Epithelial cell of umbilical artery (primary cell): ENCODE results near the gene PIEZO1. TPM values are rescaled to one million over a fixed set of nuclear protein-coding genes. Genes with fewer than 3 reads are reported as not detected.

Source experiments
- total RNA-seq: library from RNA; depleted of rRNA; stranded (reverse); fragments of >200 nt; gene quantifications from 2 replicates; pipeline ENCODE4 v1.2.3, GENCODE V29; 2014

PIEZO1 gene
- 167 and 169 TPM in 2 replicates for total RNA-seq

GRCh38 chr16:88785106-88785924, at the start of gene PIEZO1:
Gene PIEZO1 (minus strand): TSS chr16:88785220. CDS start chr16:88784964, 256 bp downstream.

GRCh38 chr16:88811769-88812512, 26.9 kb upstream of the PIEZO1 start, which contains the start of gene APRT:
Gene APRT (minus strand): TSS chr16:88811928. CDS start chr16:88811899, 29 bp downstream.

GRCh38 chr16:88803264-88803987, 18.4 kb upstream of the PIEZO1 start, which contains the start of gene CDT1:
Gene CDT1 (plus strand): TSS chr16:88803789. CDS start chr16:88803832, 43 bp downstream.

GRCh38 chr16:88706229-88706964, 78.6 kb downstream of the PIEZO1 start, which contains the start of the genes CTU2 and RNF166:
Gene CTU2 (plus strand): TSS chr16:88706503. CDS start chr16:88706531, 28 bp downstream.
Gene RNF166 (minus strand): TSS chr16:88706408. CDS start chr16:88706325, 83 bp downstream.

GRCh38 chr16:88686439-88687253, 98.4 kb downstream of the PIEZO1 start, which contains the start of gene SNAI3:
Gene SNAI3 (minus strand): TSS chr16:88686507. CDS start chr16:88686406, 101 bp downstream.

Other genes with a start within 250 kb of the PIEZO1 start
- gene ZC3H18, start 214.8 kb downstream of the PIEZO1 start, total RNA-seq: 10.1 and 12.5 TPM in 2 replicates
- not detected in 2 replicates for gene IL17C, start 146.6 kb downstream of the PIEZO1 start, total RNA-seq
- 27.1 and 97.4 TPM in 2 replicates for gene CYBA, start 134.2 kb downstream of the PIEZO1 start, total RNA-seq
- gene MVD, start 122.1 kb downstream of the PIEZO1 start, total RNA-seq: 79.2 and 82.8 TPM in 2 replicates
- gene SNAI3, start 98.7 kb downstream of the PIEZO1 start, total RNA-seq: 0.32 TPM in 1 of 2 replicates, not detected in the other
- 24.9 and 26.3 TPM in 2 replicates for gene RNF166, start 78.8 kb downstream of the PIEZO1 start, total RNA-seq
- gene CTU2, start 78.7 kb downstream of the PIEZO1 start, total RNA-seq: 29.3 and 41.6 TPM in 2 replicates
- gene CDT1, start 18.6 kb upstream of the PIEZO1 start, total RNA-seq: 13.3 and 17.0 TPM in 2 replicates
- gene APRT, start 26.7 kb upstream of the PIEZO1 start, total RNA-seq: 121 and 151 TPM in 2 replicates
- 11.7 and 16.9 TPM in 2 replicates for gene GALNS, start 71.7 kb upstream of the PIEZO1 start, total RNA-seq
- gene TRAPPC2L, start 71.9 kb upstream of the PIEZO1 start, total RNA-seq: 42.9 and 61.4 TPM in 2 replicates
- gene PABPN1L, start 81.4 kb upstream of the PIEZO1 start, total RNA-seq: not detected in 2 replicates
- not detected in 2 replicates for gene CBFA2T3, start 192.0 kb upstream of the PIEZO1 start, total RNA-seq